ENCODE data around the gene PRKAR2B.

DNA sequence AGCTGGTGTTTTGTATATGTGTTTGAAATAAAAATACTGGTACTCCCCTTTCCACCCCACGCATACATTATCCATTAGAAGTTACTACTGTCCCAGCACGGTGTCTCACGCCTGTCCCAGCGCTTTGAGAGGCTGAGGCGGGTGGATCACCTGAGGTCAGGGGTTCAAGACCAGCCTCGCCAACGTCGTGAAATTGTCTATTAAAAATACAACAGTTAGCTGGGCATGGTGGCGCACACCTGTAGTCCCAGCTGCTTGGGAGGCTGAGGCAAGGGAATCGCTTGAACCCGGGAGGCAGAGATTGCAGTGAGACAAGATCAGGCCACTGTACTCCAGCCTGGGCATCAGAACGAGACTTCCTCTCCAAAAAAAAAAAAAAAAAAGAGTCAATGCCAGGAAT, 127.0 kb downstream of the PRKAR2B start:
- no peak for TF ChIP-seq POLR2A (IDR thresholded peaks at IDR 0.05; ENCODE audit: low read depth)
- TF ChIP-seq, protein P1, sequence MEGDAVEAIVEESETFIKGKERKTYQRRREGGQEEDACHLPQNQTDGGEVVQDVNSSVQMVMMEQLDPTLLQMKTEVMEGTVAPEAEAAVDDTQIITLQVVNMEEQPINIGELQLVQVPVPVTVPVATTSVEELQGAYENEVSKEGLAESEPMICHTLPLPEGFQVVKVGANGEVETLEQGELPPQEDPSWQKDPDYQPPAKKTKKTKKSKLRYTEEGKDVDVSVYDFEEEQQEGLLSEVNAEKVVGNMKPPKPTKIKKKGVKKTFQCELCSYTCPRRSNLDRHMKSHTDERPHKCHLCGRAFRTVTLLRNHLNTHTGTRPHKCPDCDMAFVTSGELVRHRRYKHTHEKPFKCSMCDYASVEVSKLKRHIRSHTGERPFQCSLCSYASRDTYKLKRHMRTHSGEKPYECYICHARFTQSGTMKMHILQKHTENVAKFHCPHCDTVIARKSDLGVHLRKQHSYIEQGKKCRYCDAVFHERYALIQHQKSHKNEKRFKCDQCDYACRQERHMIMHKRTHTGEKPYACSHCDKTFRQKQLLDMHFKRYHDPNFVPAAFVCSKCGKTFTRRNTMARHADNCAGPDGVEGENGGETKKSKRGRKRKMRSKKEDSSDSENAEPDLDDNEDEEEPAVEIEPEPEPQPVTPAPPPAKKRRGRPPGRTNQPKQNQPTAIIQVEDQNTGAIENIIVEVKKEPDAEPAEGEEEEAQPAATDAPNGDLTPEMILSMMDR (IDR thresholded peaks at IDR 0.05): no peak
- no peak for TF ChIP-seq POLR2AphosphoS5 (IDR thresholded peaks at IDR 0.05)
